NK-92 (cell line): ENCODE results near the gene CA10.

Experiments
- DNase-seq: peaks from one replicate; lab custom pipeline; 2025; ENCODE audit not compliant: unreplicated experiment; lab: John Stamatoyannopoulos, UW

CA10 gene

GRCh38 chr17:52158450-52159042 lies at the start of gene CA10:
CA10 (minus strand) TSS chr17:52158714.
- no peak for DNase-seq

DNA sequence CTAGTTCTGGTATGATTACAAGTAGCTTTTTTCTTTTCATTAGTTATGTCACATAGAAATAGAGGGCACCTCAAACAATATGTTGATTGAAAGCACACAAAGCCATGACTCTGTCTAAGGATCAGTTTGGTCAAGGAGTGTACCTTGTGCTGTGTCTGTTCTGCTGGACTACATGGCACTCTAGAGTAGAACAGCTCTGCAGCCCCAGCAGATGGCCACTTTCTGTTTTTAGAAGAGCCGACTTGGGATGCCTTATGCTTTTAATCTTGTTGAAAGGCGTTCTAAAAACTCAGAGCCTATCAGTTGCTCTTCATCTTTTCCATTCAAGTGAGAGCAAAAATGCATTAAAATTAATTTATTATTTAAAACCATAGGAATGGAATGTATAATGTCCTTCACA lies 49.3 kb upstream of the CA10 start:
- DNase-seq = no peak

DNA sequence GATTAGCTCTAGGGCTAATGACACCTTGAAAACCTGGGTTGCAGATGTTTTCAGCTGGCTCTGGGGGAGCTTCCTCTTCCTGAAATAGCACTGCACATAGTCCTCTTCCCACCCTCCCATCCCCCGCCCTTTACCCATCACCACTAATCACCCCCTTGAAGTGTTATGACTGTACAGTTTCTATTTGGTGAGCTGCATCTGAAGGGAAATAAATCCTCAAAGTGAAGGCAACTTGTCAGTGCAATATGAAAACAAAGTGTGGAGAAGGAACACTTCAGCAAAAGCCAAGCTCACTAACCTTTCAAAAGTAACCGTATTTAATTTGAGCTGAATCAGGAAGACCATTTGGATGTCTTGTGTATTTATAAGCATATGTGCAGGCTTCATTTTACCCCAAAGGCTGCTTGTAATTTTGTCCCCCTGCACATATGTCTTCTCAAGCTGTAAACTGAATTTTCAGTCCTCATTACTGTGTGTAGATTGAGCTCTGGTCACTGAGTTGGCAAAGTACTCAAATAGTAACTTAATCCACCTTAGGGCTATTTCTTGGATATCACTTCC lies 44.1 kb upstream of the CA10 start:
- DNase-seq = no peak

- no peak for DNase-seq
Observed at GRCh38 chr17:52201767-52202519, 43.4 kb upstream of the CA10 start.

- DNase-seq = no peak
Observed at GRCh38 chr17:52191491-52191890, 33.0 kb upstream of the CA10 start.

GRCh38 chr17:52181782-52182181 lies 23.3 kb upstream of the CA10 start:
- no peak for DNase-seq

DNA sequence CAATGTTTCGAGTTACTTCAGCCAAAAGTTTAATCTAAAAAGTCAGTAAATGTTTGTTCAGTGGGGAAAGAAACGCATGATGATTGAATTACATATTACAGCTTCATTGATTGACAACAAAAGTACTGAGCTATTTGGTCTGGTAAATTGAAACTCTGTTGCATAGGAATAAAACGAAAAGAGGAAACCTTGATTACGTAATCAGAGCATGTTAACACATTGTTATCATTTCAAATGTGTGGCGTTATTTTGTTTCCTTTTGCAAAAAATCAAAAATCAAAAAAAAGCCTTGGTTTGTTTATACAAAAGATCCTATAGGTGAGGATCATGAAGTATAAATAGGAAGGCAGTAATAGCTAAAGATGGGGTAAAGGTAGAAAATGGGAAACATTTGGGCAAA lies 19.5 kb upstream of the CA10 start:
- DNase-seq = no peak

GRCh38 chr17:52170963-52171572 lies 12.6 kb upstream of the CA10 start:
- no peak for DNase-seq

DNA sequence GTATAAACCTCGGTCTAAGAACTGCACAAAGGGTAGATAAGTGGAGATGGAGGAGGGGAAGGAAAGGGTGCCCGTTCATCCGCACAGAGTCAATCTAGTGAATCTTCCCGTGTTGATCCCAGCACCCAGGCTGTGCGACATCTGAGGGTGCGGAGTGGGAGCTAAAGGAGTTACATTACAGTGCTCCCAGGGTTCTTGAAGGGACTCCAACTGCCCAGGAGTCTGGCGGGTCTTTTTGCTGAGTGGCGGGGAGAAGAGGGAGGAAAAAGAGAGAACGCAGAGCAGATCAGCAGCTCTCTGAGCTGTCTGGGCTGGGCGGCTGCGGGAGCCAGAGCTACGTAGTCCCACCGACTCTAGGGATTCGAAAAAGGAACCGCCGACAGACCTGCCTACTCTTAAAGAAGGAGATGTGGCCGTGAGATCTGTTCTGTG lies 1.6 kb upstream of the CA10 start:
- DNase-seq = no peak

- DNase-seq = no peak
Observed at GRCh38 chr17:52159246-52160135, 977 bp upstream of the CA10 start.

- DNase-seq = no peak
Observed at GRCh38 chr17:52157603-52158449, 688 bp downstream of the CA10 start.

GRCh38 chr17:52156576-52157570 lies 1.6 kb downstream of the CA10 start:
- no peak for DNase-seq

GRCh38 chr17:52155301-52155700 lies 3.2 kb downstream of the CA10 start:
- no peak for DNase-seq

DNA sequence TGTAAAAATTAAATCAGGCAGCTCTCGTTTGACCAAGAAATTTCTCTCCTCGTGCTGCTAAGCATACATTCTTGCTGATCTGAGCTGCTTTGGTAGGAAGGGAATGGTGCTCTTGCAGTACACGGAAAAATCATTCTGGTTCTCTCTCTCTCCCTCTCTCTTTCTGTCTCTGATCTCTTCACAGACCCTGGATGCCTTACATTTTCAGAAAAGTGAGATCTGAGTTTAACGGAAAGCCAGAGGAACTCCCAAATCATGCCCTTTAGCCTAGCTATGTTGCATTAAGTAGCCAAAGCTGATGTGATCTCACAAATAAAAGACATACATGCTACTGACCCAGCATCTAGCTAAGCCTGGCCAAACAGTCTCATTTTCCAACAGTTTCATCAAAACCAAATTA lies 4.0 kb downstream of the CA10 start:
- DNase-seq = no peak

DNA sequence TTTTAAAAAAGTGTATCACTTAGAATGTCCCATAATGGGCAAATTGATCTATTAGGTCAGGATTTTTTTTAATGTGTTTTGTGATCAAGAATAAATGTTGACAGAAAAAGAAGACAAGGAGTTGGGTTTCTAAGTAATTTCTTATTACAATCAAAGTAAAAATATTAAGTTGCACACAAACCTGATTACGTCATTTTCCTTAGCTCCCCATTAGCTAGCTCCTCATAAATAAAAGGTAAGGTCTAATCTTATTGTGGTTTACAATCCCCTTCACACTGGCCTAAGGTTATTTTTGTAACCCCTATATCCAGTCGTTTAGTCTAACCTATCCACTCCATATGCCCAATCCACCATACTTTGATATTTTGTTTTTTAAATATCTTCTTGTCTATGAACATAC lies 7.6 kb downstream of the CA10 start:
- DNase-seq = no peak

DNA sequence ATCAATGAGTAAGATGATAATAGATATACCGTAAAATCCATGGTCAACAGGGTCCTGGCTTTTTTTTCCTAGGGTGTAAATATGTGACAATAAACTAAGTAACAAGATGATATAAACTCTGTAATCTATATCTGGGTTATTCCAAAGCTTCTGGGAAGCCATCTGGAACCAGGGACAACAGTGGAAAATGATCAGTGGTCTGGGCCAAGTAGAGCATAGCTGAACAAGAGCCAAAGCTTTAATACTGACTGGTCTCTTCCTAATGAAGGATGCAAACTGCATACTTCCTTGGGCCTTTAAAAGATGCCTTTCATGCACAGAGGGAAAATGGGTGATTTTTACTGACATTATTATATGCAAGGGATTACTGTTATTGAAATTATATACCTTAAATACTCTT lies 8.9 kb downstream of the CA10 start:
- DNase-seq = no peak

GRCh38 chr17:52148969-52149351 lies 9.6 kb downstream of the CA10 start:
- no peak for DNase-seq

DNA sequence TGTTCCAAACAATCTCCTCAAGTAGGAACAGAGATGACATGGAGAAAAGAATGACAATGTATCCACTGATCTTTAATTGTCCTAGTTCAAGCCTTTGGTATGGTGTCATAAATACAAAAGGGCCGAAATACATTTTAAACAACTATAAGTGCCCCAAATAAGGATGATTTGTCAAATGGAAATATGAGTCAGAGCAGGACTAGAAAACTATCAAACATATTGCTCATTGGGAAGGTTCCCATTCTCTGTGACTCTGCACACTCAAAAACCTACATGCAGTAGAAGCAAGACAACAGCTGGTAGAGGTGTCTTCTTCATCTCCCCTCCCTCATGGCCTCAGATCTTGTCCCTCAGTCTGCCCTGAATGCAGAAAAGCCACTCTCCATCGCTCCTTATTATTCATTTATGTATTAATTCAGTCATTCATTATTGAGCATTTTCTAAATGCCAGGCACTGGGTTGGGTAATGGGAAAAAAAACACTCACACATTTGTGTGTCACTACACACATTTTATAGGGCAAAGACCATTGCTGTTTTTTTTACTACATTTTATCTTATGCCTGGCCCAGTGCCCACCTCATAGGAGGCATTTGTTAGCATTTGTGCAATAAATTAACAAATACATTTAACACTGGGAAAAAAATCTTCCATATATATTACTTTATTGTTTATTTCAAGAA lies 10.1 kb downstream of the CA10 start:
- DNase-seq = no peak
